Stimulated activated CD8-positive, alpha-beta memory T cell treated with anti-CD3 and anti-CD28 coated beads, Interleukin-7, amount 100 ng/mL, for 48 hours (primary cell): ENCODE measurements around the gene MYO1G.
A peak's percentile ranks its signal among the peaks of the same experiment; 100 is the strongest.

Experiments used
- DNase-seq, 2 donors: peaks; one replicate each; pipeline ENCODE4 v3.0.0-alpha.2; 2020; ENCODE audit warnings: low read depth in 1 of 2; ENCODE audit errors: extremely low read depth in 1 of 2

Gene MYO1G

DNA sequence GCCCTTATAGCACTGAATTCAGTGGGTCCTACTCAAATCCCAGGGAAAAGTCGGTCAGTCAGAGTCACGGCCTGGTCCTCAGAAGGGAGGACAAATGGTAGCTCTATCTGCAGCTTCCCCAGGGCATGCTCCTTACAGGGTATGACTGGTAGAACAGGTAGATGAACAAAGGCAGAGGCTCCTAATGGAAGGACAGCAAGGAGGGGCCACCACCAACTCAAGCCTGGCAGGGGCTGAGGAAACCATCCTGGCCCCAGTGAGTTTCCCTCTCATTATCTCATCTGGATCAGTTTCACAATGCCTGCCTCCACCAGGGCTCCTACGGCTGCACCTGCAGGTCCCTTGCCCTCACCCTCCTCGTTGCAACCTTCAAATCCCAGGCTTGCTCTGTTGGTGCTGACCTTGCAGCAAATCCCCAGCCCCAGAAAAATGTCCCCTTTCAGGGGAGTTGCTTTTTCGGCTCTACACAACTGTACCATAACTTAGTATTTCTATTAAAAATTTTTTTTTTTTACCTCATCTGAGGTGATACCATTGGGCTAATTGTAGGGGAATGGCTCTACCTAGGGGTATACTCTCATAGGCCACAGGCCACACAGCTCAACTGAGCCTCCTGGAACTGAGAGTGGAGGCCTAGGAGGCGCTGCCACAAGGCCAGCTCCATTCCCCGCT, 2.4 kb upstream of the MYO1G start:
- no peak for DNase-seq

DNA sequence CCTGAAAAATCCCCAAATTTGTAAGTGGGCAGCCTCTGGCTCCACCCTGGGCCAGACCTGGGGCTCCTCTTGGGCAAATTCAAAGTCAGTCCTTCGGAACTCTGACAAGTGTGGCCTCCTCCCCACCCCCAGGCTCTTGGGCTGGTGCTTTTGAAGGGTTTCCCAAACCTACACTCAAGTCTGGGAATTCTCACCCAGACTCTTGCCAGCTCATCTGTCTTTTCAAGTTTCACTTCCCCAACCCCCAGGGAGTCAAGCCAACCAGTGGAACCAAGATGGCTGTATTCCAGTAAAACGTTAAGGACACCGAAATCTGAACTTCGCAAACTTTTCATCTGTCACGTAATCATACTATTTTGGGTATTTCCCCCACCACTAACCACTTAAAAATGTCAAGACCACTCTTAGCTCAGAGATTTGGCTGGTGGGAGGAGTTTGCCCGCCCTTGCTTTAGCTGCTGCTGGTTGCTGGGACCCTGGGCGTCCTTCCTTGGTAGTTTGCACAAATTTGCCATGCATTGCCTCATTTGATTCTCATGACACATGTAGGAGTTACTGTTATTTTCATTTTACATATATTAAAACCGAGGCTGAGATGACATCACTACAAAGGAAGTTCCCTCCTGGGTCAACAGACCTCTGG, 1.7 kb upstream of the MYO1G start:
- peak; percentile 67 to 92 for DNase-seq

DNA sequence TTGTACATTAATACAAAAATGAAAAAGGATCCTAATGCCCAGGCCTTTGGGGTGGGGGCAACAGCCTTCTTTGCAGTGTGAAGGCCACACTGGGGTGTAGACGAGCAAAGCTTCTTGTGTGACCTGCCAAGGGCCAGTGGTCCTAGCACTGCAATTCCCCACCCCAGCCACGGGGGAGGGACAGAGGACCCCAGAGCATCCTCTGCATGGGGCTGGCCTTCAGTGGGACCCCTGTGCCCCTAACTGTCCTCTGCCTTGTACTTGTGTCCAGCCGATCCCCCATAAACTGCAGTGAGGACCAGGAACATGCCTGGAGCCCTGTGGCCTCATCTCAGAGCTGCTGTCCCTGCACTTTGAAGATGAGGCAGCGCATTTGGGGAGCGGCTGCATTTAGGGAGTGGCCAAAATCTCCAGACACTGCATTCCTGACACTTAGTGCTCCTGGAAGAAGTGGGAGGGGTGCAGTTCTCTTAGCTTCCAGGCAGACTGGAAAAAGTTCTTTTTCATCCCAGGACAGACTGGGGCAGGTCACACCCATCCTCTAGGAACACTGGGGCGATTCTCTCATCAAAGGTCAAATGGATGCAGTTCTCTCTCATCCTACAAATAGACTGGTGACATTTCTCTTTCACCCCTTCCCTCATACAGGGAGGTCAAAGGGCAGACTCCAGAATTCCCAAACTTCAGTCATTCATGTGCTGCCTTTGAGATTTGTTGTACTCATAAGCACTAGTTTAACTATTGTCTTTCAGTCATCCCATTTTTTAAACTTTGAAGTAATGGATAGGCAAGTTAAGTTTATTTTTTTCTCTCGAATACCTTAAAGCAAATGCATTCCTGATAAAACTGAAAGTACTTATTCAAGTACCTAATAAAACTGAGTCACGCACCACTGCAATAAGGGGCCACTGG, 922 bp upstream of the MYO1G start:
- no peak for DNase-seq

DNA sequence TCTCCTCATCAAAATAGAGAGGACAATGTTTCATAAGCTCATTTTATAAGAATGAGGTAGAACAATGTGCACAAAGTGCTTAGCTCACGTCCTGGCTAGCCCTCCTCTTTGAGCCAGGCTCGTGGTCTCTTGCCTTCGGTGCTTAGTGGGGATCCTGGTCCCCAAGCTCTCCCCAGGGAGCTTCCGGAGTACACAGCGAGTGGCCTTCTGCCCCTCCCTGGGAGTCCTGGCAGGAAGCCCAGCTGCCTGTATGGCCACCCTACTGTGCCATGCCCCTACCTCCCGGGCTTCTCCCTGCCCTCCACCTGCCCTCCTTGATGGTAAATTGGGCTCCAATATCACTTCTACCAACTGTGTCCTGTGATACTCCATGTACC, 868 bp downstream of the MYO1G start:
- no peak for DNase-seq

DNA sequence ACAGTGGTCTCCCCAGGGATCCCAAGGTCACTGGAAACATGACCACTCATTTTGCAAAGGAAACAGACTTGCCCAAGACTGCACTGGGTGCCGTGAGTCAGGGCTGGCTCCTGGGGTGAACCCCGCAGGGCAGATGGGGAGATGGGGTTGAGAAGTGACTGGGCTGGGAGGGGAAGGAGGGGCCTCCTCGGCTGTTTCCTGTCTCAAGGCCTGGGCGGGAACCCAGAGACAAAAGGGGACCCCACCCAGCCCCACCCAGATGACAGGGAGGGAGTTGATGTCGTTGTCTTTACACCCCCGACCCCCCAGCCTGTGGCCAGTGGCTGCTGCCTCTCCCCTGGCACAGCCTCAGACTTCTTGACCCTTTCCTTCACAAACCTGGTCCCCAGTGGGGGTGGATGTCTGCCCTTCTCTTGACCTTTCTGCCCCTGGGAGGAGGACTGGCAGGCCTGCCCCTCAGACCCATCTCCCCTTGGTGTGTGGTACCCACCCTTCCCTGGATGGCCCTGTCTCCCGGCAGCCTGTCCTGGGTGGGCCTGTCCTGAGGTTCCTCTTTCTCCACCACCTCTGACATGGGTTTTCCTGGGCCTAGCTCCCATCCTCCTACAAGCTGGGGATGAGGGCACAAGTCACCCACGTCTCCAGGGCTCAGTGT, 1.4 kb downstream of the MYO1G start:
- peak; percentile 64 to 89 for DNase-seq

DNA sequence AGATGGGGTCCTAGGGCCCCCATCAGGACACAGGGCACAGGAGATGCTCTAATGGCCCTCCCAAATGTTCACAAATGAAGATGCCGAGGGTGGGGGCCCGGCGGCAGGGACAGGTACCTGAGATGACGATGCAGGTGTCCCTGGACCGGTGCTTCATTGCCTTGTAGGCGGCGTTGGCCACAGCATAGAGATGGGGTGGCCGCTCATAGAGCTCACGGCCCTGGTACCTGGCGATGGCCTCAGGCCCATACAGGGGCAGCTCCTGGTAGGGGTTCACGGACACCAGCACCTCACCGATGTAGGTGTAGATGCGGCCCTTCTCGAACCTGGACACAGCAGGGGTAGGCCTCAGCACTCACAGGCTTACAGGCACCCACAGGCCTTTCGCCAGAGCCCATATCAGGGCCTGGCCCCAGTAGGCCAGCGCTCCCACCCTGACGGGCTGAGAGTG, 2.0 kb downstream of the MYO1G start:
- DNase-seq, result no peak

DNA sequence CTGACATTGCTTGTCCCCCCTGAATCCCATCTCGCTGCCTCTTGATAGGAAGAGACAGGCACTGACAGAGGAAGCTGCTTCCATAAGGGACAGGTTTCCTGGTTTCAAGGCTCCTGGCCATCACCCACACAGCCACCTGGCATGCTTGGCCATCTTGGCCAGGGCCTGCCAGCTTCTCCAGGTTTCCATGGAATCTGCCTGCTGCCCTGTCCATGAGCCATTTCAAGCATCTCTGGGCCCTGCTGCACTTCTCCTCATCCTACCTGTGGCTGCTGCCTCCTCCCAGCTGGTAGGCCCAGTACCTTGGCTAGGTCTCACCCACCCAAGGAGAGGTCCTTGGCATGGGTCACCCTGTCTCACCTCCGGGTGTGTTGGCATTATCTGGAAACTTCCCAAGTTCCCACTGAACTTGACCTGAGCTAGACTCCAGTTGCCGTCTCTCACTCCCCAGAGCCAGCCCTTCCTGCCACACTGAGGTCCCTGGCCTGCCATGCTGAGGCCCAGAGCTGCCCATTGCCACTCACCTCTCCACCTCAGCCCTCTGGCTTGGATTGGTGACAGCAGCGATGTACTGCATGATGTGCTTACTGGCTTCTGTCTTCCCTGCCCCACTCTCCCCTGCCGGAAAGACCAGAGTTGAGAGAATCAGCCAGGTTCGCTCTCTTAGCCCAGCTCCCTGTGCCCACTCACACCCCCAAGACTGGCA, 2.6 kb downstream of the MYO1G start:
- DNase-seq, result no peak

DNA sequence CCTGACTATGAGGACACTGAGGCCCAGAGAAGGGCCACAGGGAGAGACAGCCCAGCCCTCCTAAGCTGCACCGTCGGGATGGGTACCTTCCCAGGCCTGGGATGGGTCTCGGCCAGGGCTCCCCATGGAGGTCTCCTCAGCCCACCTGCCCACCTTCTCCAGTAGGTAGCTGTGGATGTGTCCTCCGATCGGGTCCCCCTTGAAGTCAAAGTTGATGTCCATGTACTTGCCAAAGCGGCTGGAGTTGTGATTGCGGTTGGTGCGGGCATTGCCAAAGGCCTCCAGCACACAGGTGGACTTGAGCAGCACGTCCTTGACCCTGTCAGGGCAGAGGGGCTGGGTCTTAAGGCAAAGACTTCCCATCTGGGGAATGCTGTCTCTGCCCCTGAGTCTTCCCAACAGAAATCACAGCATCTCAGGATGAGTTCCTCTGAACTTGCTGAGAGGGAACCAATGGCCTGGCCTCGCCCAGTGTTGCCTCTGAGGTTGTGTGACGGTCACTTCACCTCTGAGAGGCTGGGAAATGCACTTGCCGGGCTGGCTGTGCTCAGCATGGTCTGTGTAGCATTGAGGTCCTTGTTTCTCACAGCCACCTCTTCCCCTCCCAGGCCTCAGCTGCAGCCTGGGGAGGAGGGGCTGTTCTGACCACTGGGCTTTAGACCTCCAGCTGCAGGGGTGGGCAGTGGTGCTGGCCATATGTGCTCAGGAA, 3.3 kb downstream of the MYO1G start:
- DNase-seq, result no peak

DNA sequence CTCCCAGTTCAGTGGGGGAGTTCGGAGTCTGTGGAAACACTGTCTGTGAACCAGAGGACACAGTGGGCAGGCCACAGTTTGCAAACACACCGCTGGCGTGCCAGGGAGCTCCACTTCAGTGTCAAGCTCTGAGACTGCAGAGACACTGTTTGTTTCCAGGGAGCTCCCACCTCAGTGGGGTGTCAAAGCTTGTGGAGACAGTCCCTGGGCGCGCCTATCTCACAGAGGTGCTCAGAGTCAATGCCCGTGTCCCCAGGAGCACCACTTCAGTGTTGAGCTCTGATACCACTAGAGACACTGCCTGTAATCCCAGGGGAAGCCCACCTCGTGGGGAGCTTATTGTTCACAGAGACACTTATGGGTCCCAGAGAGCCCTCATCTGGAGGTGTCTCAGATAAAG, 4.3 kb downstream of the MYO1G start:
- no peak for DNase-seq

DNA sequence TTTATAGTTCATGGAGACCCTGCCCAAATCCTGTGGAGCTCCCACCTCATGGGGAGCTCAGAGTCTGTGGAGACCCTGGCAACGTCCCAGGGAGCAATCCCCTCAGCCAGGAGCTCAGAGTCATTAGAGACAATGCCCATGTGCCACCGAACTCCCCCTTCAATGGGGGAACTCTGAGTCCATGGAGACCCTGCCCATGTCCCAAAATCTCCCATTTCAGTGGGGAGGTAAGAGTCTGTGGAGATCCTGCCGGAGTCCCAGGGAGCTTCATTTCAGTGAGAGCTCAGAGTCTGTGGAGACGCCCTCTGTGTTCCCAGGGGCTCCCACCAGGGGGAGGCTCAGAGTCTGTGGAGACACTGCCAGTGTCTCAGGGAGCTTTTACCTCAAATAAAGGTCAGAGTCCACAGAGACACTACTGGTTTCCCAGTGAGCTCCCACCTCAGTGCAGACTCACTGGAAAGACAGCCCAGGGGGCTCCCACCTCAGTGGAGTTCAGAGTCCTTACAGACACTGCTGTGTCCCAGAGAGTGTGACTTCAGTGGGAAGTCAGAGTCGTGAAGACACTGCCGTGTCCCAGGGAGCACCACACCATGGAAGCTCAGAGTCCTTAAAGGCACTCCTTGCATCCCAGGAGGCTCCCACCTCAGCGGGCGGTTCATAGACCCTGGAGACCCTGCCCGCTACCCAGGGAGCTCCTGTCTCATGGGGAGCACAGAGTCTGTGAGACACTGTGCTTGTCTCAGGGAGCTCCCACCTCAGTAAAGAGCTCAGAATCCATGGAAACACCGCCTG, 5.0 kb downstream of the MYO1G start:
- no peak for DNase-seq

DNA sequence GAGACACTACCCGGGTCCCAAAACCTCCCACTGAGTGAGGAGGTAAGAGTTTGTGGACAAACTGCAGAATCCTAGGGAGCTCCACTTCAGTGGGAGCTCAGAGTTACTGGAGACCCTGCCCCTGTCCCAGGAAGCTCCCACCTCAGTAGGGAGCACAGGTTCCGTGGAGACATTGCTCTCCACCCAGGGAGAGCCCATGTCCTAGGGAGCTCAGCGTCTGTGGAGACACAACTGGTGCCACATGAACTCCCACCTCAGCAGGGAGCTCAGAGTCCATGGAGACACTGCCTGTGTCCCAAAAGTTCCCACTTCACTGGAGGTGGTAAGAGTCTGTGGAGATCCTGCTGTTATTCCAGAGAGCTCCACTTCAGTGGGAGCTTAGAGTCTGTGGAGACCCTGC, 6.3 kb downstream of the MYO1G start:
- no peak for DNase-seq

DNA sequence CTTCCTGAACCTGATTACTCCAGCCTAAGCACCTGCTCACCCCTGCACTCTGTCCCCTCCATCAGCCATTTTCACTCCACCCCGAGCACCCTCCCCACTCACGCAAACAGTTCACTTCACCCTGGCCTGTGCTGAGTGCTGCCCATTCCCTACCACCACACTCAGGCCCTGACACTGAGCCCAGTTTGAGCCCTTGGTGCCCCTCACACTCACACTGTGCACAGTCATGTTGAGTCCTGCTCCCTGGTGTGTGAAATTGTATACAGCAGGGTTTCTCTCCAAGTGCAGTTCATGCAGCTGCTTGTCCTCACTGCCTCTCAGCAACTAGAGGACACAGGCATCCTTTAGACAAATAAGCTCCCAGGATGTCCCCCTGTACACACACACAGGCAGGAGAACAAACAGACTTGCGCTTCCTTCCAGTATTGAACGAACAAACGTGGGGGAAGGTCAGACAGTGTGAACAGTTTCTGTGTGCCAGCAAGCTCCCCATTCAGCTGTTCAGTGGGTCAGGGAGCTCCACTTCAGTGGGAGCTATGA, 6.8 kb downstream of the MYO1G start:
- DNase-seq, result no peak

DNA sequence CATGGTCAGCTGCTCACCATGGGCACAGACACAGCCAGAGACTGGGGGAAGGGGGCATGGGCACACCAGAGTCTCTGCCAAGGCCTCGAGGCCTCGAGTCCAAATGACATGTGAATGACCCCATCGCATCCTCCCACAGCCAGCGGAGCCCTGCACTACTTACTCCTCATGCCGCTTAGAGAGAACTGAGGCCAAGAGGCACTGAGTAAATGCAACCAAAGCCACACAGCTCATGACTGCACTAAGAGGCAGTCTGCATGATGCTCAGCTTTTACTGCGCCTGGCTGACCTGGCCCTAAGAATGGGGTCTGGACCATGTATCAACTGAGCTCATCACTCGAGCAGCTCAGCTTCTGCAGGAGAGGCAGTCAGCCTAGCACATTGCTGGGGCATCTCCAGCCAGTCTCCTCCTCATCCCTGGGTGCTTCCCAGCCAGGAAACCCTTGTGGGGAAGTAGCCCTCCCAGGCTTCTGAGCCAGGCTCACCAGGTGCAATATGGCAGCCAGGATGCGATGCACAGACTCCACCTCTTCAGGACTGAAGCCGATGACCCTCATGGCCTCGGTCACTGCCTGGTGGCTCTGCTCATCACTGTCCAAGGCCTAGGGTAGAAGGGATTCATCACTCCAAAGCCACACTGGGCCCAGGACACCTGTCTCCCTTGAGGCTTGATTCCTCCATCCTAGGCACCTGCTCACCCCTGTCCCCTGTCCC, 7.5 kb downstream of the MYO1G start:
- DNase-seq, result no peak

DNA sequence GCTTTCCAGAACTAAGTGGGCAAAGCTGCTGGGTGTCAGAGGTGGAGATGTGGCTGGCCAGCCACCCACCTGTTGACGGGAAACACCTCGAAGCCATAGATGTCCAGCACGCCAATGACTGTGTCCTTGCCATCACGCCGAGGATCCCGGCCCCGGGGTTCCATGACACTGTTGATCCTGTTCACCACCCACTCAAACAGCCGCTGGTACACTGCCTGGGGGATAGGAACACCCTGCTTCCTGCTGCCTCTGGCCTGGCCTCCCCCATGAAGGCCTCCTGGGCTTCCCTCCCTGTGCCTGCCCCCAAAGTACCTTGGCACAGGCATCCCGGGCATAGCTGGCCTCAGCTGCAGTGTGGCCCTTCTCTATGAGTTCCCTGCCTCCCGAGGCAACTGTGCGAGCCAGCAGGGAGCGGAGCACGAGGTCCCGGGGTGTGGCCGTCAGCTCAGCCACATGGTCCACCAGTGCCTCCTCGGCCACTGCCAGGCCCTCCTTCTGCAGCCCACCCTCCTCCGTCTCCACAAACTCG, 8.2 kb downstream of the MYO1G start:
- no peak for DNase-seq

DNA sequence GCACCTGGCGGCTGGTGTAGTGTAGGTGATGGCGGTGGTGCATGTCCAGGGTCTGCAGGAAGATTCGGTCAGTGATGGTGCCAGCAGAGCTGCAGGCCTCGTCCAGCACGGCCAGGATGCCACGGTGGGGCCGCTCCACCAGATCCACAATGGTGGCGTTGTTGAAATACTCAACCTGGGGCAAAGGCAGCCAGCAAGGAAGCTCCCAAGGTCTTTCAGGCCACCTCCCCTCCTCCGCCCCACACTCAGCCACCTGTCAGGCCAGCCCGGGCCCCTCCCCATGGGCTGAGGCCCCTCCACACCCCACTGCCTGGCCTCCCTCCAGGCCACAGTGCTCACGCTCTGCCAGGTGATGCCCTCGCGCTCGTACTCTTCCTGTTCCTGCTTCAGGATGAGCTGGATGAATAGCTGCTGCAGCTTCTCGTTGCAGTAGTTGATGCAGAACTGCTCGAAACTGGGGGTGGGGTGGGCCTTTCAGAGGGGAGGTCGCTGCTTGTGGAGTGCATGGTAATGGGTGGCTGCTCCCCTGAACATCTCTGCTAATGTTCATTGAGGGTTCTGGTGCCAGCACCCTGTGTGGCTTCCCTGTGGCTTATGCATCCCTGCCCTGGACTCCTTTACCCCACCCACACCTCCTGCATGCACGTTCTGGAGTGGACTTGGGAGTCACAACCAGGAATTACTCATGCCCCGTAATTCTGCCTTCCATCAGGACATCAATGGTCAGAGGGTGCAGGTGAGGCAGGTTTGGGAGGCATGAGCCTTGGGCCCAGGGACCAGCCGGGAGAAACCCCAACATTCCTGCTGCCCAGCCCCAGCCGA, 8.9 kb downstream of the MYO1G start:
- DNase-seq, result no peak

DNA sequence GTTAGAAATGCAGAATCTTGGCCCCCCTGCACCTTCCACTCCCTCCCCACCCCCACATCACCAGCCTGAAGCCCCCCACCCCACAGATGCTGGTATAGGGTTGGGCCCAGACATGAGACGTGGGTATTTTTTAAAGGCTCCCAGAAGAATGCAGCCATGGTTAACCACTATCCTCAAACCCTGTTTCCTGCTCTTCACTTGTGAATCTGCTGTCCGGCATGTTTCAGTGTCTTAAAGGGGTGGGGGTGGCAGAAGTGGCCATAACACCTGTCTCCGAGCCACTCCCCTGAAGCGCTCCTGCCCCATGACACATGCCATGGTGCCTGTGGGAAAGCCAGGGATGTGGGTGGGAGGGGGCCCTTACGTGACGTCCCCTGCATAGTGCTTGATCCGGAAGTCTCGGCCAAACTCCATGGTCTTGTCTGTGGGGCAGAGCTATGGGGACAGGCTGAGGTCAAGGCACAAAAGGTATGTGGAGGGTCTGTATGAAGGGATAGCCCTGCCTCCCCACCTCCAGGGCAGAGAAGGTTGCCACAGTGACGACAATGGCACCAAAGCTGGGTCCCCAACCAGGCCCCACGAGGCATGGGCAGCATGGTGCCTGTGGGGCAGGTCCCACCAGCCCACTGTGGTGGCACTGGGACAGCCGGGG, 9.6 kb downstream of the MYO1G start:
- no peak for DNase-seq
